Thyroid gland (tissue), 4 donors: ENCODE measurements around the gene ATF6. TPM values are rescaled to one million over a fixed set of nuclear protein-coding genes. Genes with fewer than 3 reads are reported as not detected.

Experiments
- DNase-seq, 2 donors: peaks; one replicate each; pipeline ENCODE4 v3.0.0-alpha.2; 2019
- H3K27ac ChIP-seq, 3 donors: fragments of 200-600 bp; sonication (generic); 1 replicate in 2 of 3; 2 replicates in 1 of 3; pipeline ENCODE4 v1.5.1; 2016 to 2019; ENCODE audit warnings: mild to moderate bottlenecking in 1 of 3, moderate library complexity in 1 of 3
- H3K27me3 ChIP-seq: fragments of 200-600 bp; sonication (generic); one replicate; pipeline ENCODE4 v1.5.1; 2019
- H3K36me3 ChIP-seq, 2 donors: fragments of 200-600 bp; sonication (generic); one replicate each; pipeline ENCODE4 v1.5.1; 2016 to 2019
- H3K4me1 ChIP-seq, 2 donors: fragments of 200-600 bp; sonication (generic); one replicate each; pipeline ENCODE4 v1.5.1; 2017 to 2019
- H3K4me3 ChIP-seq, 3 donors: fragments of 200-600 bp; sonication (generic); replicated peaks in 1 of 3; 1 replicate in 2 of 3; 2 replicates in 1 of 3; pipeline ENCODE4 v1.5.1; 2016; ENCODE audit warnings: mild to moderate bottlenecking in 1 of 3
- H3K9me3 ChIP-seq: fragments of 200-600 bp; sonication (generic); one replicate; pipeline ENCODE4 v1.5.1; 2017
- CTCF ChIP-seq, 6 experiments: fragments of 200-600 bp in 3 of 6; fragments of 450-650 bp in 3 of 6; sonication (generic) in 3 of 6; IDR thresholded peaks; one replicate each; pipeline ENCODE4 v1.5.1; 2016 to 2019; ENCODE audit warnings: antibody characterized with exemption in 6 of 6, mild to moderate bottlenecking in 2 of 6, inconsistent platforms in 1 of 6, moderate library complexity in 1 of 6
- POLR2A ChIP-seq, 2 donors: fragments of 450-650 bp; IDR thresholded peaks; one replicate each; pipeline ENCODE4 v1.6.1; 2017; ENCODE audit warnings: antibody characterized with exemption in 2 of 2, mild to moderate bottlenecking in 2 of 2, moderate library complexity in 1 of 2
- WGBS, 2 donors: methylation state at CpG; one replicate each; pipeline ENCODE4 v1.1.5; 2017; 5-methylcytosine and 5-hydroxymethylcytosine counted together
- intact Hi-C: fragments of 100-400 bp; cut with DNase I; formaldehyde crosslinking; loops from one replicate; pipeline ENCODE4 v1.15.1; 2023
- small RNA-seq: library from RNA; depleted of rRNA; stranded (forward); fragments of <200 nt; gene quantifications from one replicate; pipeline ENCODE3, GENCODE V24; 2016
- total RNA-seq, 4 donors: library from RNA; depleted of rRNA; stranded (reverse); fragments of >200 nt; gene quantifications; one replicate each; pipeline ENCODE4 v1.2.3, GENCODE V29; 2016

Gene ATF6
- total RNA-seq, 4 donors from 2014 or later: 35.8 to 45.6 (median 38.7) TPM

DNA sequence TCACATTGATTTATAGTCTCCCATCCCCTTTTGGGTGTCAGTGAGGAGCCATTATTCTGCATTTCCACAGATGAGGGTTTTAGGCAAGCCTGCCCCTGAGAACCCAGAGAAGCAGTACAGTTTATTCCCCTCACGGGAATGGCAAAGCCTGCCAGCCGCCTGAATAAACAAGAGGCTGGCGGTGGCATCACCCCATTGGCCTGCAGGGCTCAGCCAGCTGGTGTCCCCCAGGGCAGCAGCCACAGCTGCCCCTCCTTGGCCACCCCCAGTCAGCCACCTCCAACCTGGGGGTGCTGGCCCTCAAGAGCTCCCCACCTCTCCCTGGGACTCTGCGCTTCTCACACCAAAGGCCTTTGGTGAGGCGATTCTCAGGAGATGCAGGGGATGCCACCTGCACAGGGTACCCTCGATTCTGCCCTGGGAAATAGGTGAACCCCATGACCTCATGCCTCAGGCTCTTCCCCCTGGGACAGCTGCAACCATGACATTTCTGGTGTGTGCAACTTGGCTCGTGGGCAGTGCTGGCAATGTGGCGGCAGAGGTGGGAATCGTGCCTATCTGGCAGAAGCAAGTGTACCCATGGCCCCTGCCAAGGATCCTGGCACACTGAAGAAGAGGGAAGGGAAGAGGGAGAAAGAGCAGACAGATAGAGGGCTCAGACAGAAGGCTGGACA is 243.5 kb downstream of the ATF6 start:
- TF ChIP-seq CTCF (IDR thresholded peaks at IDR 0.05): no peak
- TF ChIP-seq POLR2A (IDR thresholded peaks at IDR 0.05): no peak
- Histone ChIP-seq H3K9me3 (no peaks in the 10 kb centered on the region), H3K27ac (no peak overlapping the region), H3K36me3 (no peaks in the 10 kb centered on the region), H3K4me1 (no peaks in the 10 kb centered on the region), H3K27me3 (no peaks in the 10 kb centered on the region), H3K4me3 (no peak overlapping the region)
- intact Hi-C loops: no loop called here
- no peak for DNase-seq
- WGBS, 2 donors: 59 to 67% methylated on average over 8 of the region's 9 CpGs

GRCh38 chr1:162010175-162010506 is 244.0 kb downstream of the ATF6 start:
- TF ChIP-seq CTCF (IDR thresholded peaks at IDR 0.05) (no peak), POLR2A (IDR thresholded peaks at IDR 0.05) (no peak)
- Histone ChIP-seq H3K4me3 (no peak overlapping the region), H3K9me3 (no peaks in the 10 kb centered on the region), H3K27me3 (no peaks in the 10 kb centered on the region), H3K4me1 (no peaks in the 10 kb centered on the region), H3K27ac (no peak overlapping the region), H3K36me3 (no peaks in the 10 kb centered on the region)
- DNase-seq: no peak
- intact Hi-C loops: no loop called here
- 79 to 82% methylated on average over 3 of the region's 3 CpGs for WGBS, 2 donors

GRCh38 chr1:162011337-162012012 is 245.4 kb downstream of the ATF6 start:
- 78 to 84% methylated on average over 4 to 9 of the region's 9 CpGs for WGBS, 2 donors
- no peak for DNase-seq
- intact Hi-C loops: no loop called here
- Histone ChIP-seq H3K27me3 (no peaks in the 10 kb centered on the region), H3K36me3 (no peaks in the 10 kb centered on the region), H3K27ac (no peak overlapping the region), H3K4me1 (no peaks in the 10 kb centered on the region), H3K9me3 (no peaks in the 10 kb centered on the region), H3K4me3 (no peak overlapping the region)
- TF ChIP-seq POLR2A (IDR thresholded peaks at IDR 0.05) (no peak), CTCF (IDR thresholded peaks at IDR 0.05) (no peak)

- H3K36me3 ChIP-seq: no peaks in the 10 kb centered on the region
Measured at GRCh38 chr1:162013289-162013688, 247.2 kb downstream of the ATF6 start.

More at GRCh38 chr1:162013289-162013688, 247.2 kb downstream of the ATF6 start:
- no peak for TF ChIP-seq CTCF (IDR thresholded peaks at IDR 0.05)
- TF ChIP-seq POLR2A (IDR thresholded peaks at IDR 0.05): no peak
- no peak for DNase-seq
- Histone ChIP-seq H3K9me3 (no peaks in the 10 kb centered on the region), H3K4me3 (no peak overlapping the region), H3K27me3 (no peaks in the 10 kb centered on the region), H3K4me1 (no peaks in the 10 kb centered on the region), H3K27ac (no peak overlapping the region)
- intact Hi-C loops: no loop called here

Small RNA genes within 50 kb of the gene (small RNA-seq; reads per million reads assigned to genes)
- not detected for gene RN7SL466P

Other genes with a start within 250 kb of the ATF6 start
- 1 to 10 TPM in 3 of 4 donors, under 1 TPM in 1; 0.75 to 4.7 (median 2.7) TPM for gene HSPA6, start 241.8 kb upstream of the ATF6 start, total RNA-seq
- 10 to 100 TPM in 1 of 4 donors, 1 to 10 TPM in 3; 1.7 to 11.7 (median 7.6) TPM for gene FCGR3A, start 216.5 kb upstream of the ATF6 start, total RNA-seq
- 1 to 10 TPM in 2 of 4 donors, under 1 TPM in 1, not detected in 1; 0.83 to 1.1 (median 1.0) TPM for gene FCGR3B, start 135.1 kb upstream of the ATF6 start, total RNA-seq
- gene FCGR2B, start 103.2 kb upstream of the ATF6 start, total RNA-seq: 10 to 100 TPM in 2 of 4 donors, 1 to 10 TPM in 2; 4.1 to 12.0 (median 7.7) TPM
- not detected for gene FCRLA, start 59.1 kb upstream of the ATF6 start, total RNA-seq
- 1 to 10 TPM in 1 of 4 donors, under 1 TPM in 2, not detected in 1; 0.67 to 2.4 (median 0.89) TPM for gene FCRLB, start 44.8 kb upstream of the ATF6 start, total RNA-seq
- 10 to 100 TPM; 36.6 to 53.7 (median 39.8) TPM for gene DUSP12, start 16.5 kb upstream of the ATF6 start, total RNA-seq